Neuronal stem cell (in vitro differentiated cells): ENCODE results near the gene GGA1.
"Not testable (repeated sequence)": the region's sequence is repeated elsewhere in the genome, so short reads cannot be mapped to it uniquely, and the experiment has no call there.

Source experiments
- DNase-seq: peaks from one replicate; pipeline ENCODE4 v3.0.0-alpha.2; 2013; ENCODE audit warnings: low spot score
- H2AFZ ChIP-seq: one replicate; pipeline ENCODE4 v1.6.1; 2013; ENCODE audit warnings: mild to moderate bottlenecking, low read length, inconsistent platforms
- H2AK5ac ChIP-seq: 2 replicates; pipeline ENCODE4 v1.6.1; 2013; ENCODE audit warnings: low read depth, mild to moderate bottlenecking, inconsistent platforms, low read length, moderate library complexity, mixed read lengths
- H2BK120ac ChIP-seq: 2 replicates; pipeline ENCODE4 v1.6.1; 2013; ENCODE audit warnings: low read depth, mild to moderate bottlenecking, inconsistent platforms, low read length, moderate library complexity, mixed read lengths
- H2BK12ac ChIP-seq: one replicate; pipeline ENCODE4 v1.6.1; 2013; ENCODE audit warnings: low read length, inconsistent platforms
- H2BK15ac ChIP-seq: 2 replicates; pipeline ENCODE4 v1.6.1; 2013; ENCODE audit warnings: mild to moderate bottlenecking, low read length, inconsistent platforms, mixed read lengths
- H2BK5ac ChIP-seq: one replicate; pipeline ENCODE4 v1.6.1; 2013; ENCODE audit warnings: inconsistent platforms, mild to moderate bottlenecking, low read length, moderate library complexity
- H3K14ac ChIP-seq: one replicate; pipeline ENCODE4 v1.6.1; 2013; ENCODE audit warnings: low read length, inconsistent platforms
- H3K18ac ChIP-seq: 2 replicates; pipeline ENCODE4 v1.6.1; 2013; ENCODE audit warnings: low read length, inconsistent platforms
- H3K23ac ChIP-seq: 2 replicates; pipeline ENCODE4 v1.6.1; 2013; ENCODE audit warnings: low read depth, mild to moderate bottlenecking, mixed read lengths, low read length, inconsistent platforms; ENCODE audit not compliant: poor library complexity
- H3K27ac ChIP-seq: replicated peaks from 3 replicates; pipeline ENCODE4 v1.5.1; 2013; ENCODE audit warnings: low read length, inconsistent platforms
- H3K27me3 ChIP-seq, 3 experiments: 2 replicates each; pipeline ENCODE4 v1.6.1; 2013; ENCODE audit warnings: low read length in 3 of 3, mild to moderate bottlenecking in 2 of 3, inconsistent platforms in 1 of 3, low read depth in 1 of 3, mixed read lengths in 1 of 3, moderate library complexity in 1 of 3; ENCODE audit not compliant: control insufficient read depth in 3 of 3, insufficient read depth in 3 of 3
- H3K36me3 ChIP-seq, 2 donors: replicated peaks in 1 of 2; 2 replicates each; pipeline ENCODE4 v1.6.1; 2013; ENCODE audit warnings: low read length in 2 of 2; ENCODE audit not compliant: control insufficient read depth in 2 of 2, insufficient read depth in 2 of 2
- H3K4ac ChIP-seq: 2 replicates; pipeline ENCODE4 v1.6.1; 2013; ENCODE audit warnings: inconsistent platforms, mild to moderate bottlenecking, low read length, moderate library complexity
- H3K4me1 ChIP-seq, 2 donors: 1 replicate in 1 of 2; 2 replicates in 1 of 2; pipeline ENCODE4 v1.6.1; 2013; ENCODE audit warnings: low read length in 2 of 2, low read depth in 1 of 2; ENCODE audit not compliant: control insufficient read depth in 2 of 2, insufficient read depth in 1 of 2
- H3K4me2 ChIP-seq: one replicate; pipeline ENCODE4 v1.6.1; 2013; ENCODE audit warnings: mild to moderate bottlenecking, low read length, inconsistent platforms; ENCODE audit not compliant: insufficient read depth, poor library complexity, severe bottlenecking
- H3K4me3 ChIP-seq, 2 donors: 2 replicates each; pipeline ENCODE4 v1.5.1; 2013; ENCODE audit warnings: low read length in 2 of 2, mild to moderate bottlenecking in 2 of 2, inconsistent platforms in 1 of 2, moderate library complexity in 1 of 2
- H3K79me1 ChIP-seq: one replicate; pipeline ENCODE4 v1.6.1; 2013; ENCODE audit warnings: low read depth, mild to moderate bottlenecking, inconsistent platforms, low read length, moderate library complexity
- H3K9ac ChIP-seq: one replicate; pipeline ENCODE4 v1.6.1; 2013; ENCODE audit warnings: mild to moderate bottlenecking, low read depth, low read length, inconsistent platforms; ENCODE audit not compliant: poor library complexity
- H3K9me3 ChIP-seq, 2 donors: replicated peaks in 1 of 2; 2 replicates each; pipeline versions ENCODE3 to v1.6.1; 2013; ENCODE audit warnings: low read length in 2 of 2, mild to moderate bottlenecking in 2 of 2, inconsistent platforms in 1 of 2, low read depth in 1 of 2, mixed read lengths in 1 of 2, moderate library complexity in 1 of 2; ENCODE audit not compliant: control insufficient read depth in 2 of 2, insufficient read depth in 1 of 2
- H4K8ac ChIP-seq: one replicate; pipeline ENCODE4 v1.6.1; 2013; ENCODE audit warnings: low read depth, mild to moderate bottlenecking, inconsistent platforms, low read length, moderate library complexity
- H4K91ac ChIP-seq: one replicate; pipeline ENCODE4 v1.6.1; 2013; ENCODE audit warnings: low read length, low read depth, mild to moderate bottlenecking, inconsistent platforms; ENCODE audit not compliant: poor library complexity
- WGBS, 2 donors: extraction: QIAGEN DNeasy Blood & Tissue Kit; methylation state at CpG; one replicate each; pipeline ENCODE4 v1.1.7; 2013; ENCODE audit warnings: missing lambda C conversion rate in 2 of 2, mixed read lengths in 1 of 2; ENCODE audit not compliant: insufficient read length in 2 of 2, insufficient replicate concordance in 1 of 2; ENCODE audit errors: extremely low coverage in 2 of 2; 5-methylcytosine and 5-hydroxymethylcytosine counted together

Gene GGA1

GRCh38 chr22:37609240-37610152 lies 862 bp downstream of the GGA1 start:
- Histone ChIP-seq H3K4me3 (peak overlapping the region; percentile 86 to 92), H2BK12ac (peak overlapping the region; percentile 32), H4K8ac (no peak overlapping the region), H3K4me1 (peaks cover 11 to 14% of the 10 kb centered on the region in 2 donors), H3K79me1 (no peaks in the 10 kb centered on the region), H3K4ac (no peak overlapping the region), H3K27ac (peak overlapping the region; percentile 100), H4K91ac (no peak overlapping the region), H3K18ac (peak overlapping the region; percentile 91), H3K36me3 (peaks cover 2 to 23% of the 10 kb centered on the region in 2 donors), H3K9me3 (no peaks in the 10 kb centered on the region), H2AFZ (peak overlapping the region; percentile 88), H2BK5ac (no peak overlapping the region), H2BK15ac (peak overlapping the region; percentile 81), H3K27me3 (peaks cover 0 to 7% (median 0%) of the 10 kb centered on the region in 3 experiments), H3K23ac (peak overlapping the region; percentile 80), H2AK5ac (peak overlapping the region; percentile 69), H3K9ac (peak overlapping the region; percentile 99), H3K4me2 (peak overlapping the region; percentile 88), H3K14ac (peak overlapping the region; percentile 67), H2BK120ac (no peak overlapping the region)
- no peak for DNase-seq
- WGBS, 2 donors, result no CpG with 5 or more reads among the region's 26 CpGs

- DNase-seq, H3K9ac ChIP-seq, H3K79me1 ChIP-seq, H3K4me2 ChIP-seq, H2BK120ac ChIP-seq, H2BK15ac ChIP-seq, H3K23ac ChIP-seq, H3K4ac ChIP-seq, H3K27me3 ChIP-seq, H3K14ac ChIP-seq, H3K27ac ChIP-seq, H2AK5ac ChIP-seq, H4K91ac ChIP-seq, H3K9me3 ChIP-seq, H4K8ac ChIP-seq, H2BK5ac ChIP-seq, H2BK12ac ChIP-seq, H3K18ac ChIP-seq: not testable (repeated sequence)
- H3K4me1 ChIP-seq, result peaks cover 11 to 14% of the 10 kb centered on the region in 2 donors
- peak overlapping the region; percentile 88 for H2AFZ ChIP-seq
- no CpG with 5 or more reads among the region's 3 CpGs for WGBS, 2 donors
- peaks cover 2 to 27% of the 10 kb centered on the region in 2 donors for H3K36me3 ChIP-seq
- peak overlapping the region in 1 of 2 donors; percentile 86 for H3K4me3 ChIP-seq
Observed at GRCh38 chr22:37610153-37610475, 1.5 kb downstream of the GGA1 start.

- Histone ChIP-seq H2BK5ac (no peak overlapping the region), H4K91ac (no peak overlapping the region), H3K4me3 (no peak overlapping the region), H3K4me2 (no peak overlapping the region), H3K18ac (no peak overlapping the region), H2BK15ac (no peak overlapping the region), H3K9me3 (no peaks in the 10 kb centered on the region), H2BK120ac (no peak overlapping the region), H3K27me3 (peaks cover 0 to under 1% (median 0%) of the 10 kb centered on the region in 3 experiments), H2BK12ac (no peak overlapping the region), H3K14ac (no peak overlapping the region), H3K4me1 (peaks cover 11 to 14% of the 10 kb centered on the region in 2 donors), H3K4ac (no peak overlapping the region), H4K8ac (no peak overlapping the region), H3K36me3 (peaks cover 2 to 27% of the 10 kb centered on the region in 2 donors), H2AK5ac (no peak overlapping the region), H3K27ac (no peak overlapping the region), H3K79me1 (no peaks in the 10 kb centered on the region), H3K23ac (no peak overlapping the region), H2AFZ (no peak overlapping the region), H3K9ac (no peak overlapping the region)
- WGBS, 2 donors, result no CpG with 5 or more reads among the region's 15 CpGs
- DNase-seq, result no peak
Observed at GRCh38 chr22:37610480-37611129, 2.0 kb downstream of the GGA1 start.

GRCh38 chr22:37611207-37611606 lies 2.6 kb downstream of the GGA1 start:
- no peak overlapping the region for H2AK5ac ChIP-seq
- H2BK15ac ChIP-seq, result no peak overlapping the region
- H3K23ac ChIP-seq, result no peak overlapping the region
- WGBS, 2 donors, result no CpG with 5 or more reads among the region's 6 CpGs
- no peak overlapping the region for H3K27ac ChIP-seq
- no peak overlapping the region for H2BK120ac ChIP-seq
- H3K4me1 ChIP-seq, result peaks cover 11 to 14% of the 10 kb centered on the region in 2 donors
- H3K4ac ChIP-seq, result no peak overlapping the region
- H3K9me3 ChIP-seq, result no peaks in the 10 kb centered on the region
- H3K79me1 ChIP-seq, result no peaks in the 10 kb centered on the region
- no peaks in the 10 kb centered on the region for H3K27me3 ChIP-seq
- no peak overlapping the region for H3K4me2 ChIP-seq
- H4K8ac ChIP-seq, result no peak overlapping the region
- H3K9ac ChIP-seq, result no peak overlapping the region
- H2AFZ ChIP-seq, result no peak overlapping the region
- H3K18ac ChIP-seq, result no peak overlapping the region
- H3K36me3 ChIP-seq, result peaks cover 4 to 29% of the 10 kb centered on the region in 2 donors
- no peak overlapping the region for H4K91ac ChIP-seq
- no peak overlapping the region for H2BK12ac ChIP-seq
- H2BK5ac ChIP-seq, result no peak overlapping the region
- H3K14ac ChIP-seq, result no peak overlapping the region
- H3K4me3 ChIP-seq, result no peak overlapping the region
- DNase-seq, result no peak
